ENCODE measurements around the gene C5. TPM values are rescaled to one million over a fixed set of nuclear protein-coding genes. Genes with fewer than 3 reads are reported as not detected.

Gene C5
- total RNA-seq, 1 donor from 2014 or later: 37.8 TPM

DNA sequence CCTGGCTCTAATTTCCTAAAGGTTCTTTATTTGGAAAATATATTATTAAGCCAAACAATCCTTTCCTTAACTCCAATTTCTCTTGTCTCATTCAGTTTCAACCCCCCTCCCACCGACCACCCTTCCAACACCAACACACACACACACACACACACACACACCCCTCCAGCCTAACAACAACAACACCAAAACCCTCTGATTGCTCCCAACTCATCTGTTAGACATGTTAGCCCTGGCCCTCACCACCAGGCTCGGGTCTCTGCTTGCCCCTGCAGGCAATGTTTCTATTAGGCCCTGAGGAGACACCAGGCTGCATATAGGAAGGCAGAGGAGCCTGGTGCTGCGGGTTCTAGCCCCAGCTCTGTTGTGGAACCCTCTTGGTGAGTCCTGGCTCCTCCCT is 105.1 kb downstream of the C5 start:
- DNase-seq (no peak), ATAC-seq (no peak)
- Histone ChIP-seq H3K36me3 (no peaks in the 10 kb centered on the region), H3K27me3 (no peaks in the 10 kb centered on the region), H3K4me1 (peaks cover 38% of the 10 kb centered on the region), H3K27ac (no peak overlapping the region), H3K9me3 (no peaks in the 10 kb centered on the region), H3K4me3 (no peak overlapping the region)
- intact Hi-C loops (cut with DNase I): no loop called here
- TF ChIP-seq, protein P1, sequence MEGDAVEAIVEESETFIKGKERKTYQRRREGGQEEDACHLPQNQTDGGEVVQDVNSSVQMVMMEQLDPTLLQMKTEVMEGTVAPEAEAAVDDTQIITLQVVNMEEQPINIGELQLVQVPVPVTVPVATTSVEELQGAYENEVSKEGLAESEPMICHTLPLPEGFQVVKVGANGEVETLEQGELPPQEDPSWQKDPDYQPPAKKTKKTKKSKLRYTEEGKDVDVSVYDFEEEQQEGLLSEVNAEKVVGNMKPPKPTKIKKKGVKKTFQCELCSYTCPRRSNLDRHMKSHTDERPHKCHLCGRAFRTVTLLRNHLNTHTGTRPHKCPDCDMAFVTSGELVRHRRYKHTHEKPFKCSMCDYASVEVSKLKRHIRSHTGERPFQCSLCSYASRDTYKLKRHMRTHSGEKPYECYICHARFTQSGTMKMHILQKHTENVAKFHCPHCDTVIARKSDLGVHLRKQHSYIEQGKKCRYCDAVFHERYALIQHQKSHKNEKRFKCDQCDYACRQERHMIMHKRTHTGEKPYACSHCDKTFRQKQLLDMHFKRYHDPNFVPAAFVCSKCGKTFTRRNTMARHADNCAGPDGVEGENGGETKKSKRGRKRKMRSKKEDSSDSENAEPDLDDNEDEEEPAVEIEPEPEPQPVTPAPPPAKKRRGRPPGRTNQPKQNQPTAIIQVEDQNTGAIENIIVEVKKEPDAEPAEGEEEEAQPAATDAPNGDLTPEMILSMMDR (IDR thresholded peaks at IDR 0.05): no peak

DNA sequence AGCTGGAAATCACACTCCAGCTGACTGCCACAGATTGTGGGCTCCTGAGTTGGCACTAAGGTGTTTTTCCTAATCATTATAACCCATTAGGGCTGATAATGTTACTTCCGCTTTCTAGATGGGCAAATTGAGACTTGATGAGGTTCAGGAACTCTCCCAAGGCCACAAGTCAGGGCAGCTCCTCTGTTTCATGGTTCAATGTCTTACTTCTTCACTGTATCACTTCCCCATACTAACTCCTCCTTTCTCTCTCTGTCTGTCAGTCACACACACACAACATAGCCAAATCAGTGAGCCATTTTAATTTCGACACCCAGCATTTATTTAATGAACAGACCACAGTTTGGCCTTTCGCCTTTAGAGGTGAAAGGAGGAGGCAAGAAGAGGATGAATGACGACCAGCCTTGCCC is 105.6 kb downstream of the C5 start:
- no peak overlapping the region for H3K27ac ChIP-seq
- H3K27me3 ChIP-seq: no peaks in the 10 kb centered on the region
- ATAC-seq: peak; percentile 69
- intact Hi-C loops (cut with DNase I): no loop called here
- peaks cover 33% of the 10 kb centered on the region for H3K4me1 ChIP-seq
- H3K9me3 ChIP-seq: no peaks in the 10 kb centered on the region
- TF ChIP-seq, protein P1 (IDR thresholded peaks at IDR 0.05): no peak
- no peak overlapping the region for H3K4me3 ChIP-seq
- H3K36me3 ChIP-seq: no peaks in the 10 kb centered on the region
- DNase-seq: no peak

DNA sequence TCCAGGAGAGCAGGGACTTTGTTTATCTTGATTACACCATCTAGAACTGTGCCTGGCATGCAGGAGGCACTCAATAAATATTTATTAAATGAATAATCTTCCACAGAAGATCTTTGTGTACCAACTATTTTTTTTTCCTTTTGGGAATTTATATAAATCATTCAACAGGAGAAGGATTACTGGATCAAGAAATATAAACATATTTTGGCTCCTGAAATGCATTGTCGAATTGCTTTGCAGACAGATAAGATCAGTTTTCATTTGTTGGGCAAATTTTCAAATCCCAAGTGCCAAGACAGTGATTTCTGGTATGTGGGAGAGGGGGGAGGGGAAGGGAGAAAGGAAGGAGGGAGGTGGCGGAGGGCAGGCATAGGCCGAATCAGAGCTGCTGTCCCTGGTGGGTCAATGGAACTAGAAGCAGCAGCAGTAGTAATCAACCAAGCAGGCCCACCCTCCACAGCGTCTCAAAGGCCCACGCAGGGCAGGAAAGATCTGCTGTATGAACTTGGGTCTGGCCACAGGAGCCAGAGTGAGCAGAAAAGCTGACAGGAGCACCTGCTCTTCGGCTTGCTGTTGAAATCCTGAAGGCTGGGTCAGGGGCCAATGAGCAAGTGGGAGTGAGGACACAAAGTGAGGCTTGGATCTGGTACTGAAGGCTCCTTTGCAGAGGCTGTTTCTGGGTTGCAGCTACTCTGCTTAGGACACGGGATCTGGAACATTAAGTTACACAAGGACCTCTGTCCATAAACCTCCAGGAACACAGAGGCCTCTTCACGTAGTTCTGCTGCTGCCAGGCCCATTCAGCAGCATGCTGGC is 107.7 kb downstream of the C5 start:
- intact Hi-C loops (cut with DNase I): no loop called here
- Histone ChIP-seq H3K9me3 (no peaks in the 10 kb centered on the region), H3K27me3 (no peaks in the 10 kb centered on the region), H3K4me1 (peaks cover 37% of the 10 kb centered on the region), H3K27ac (peak overlapping the region; percentile 73), H3K36me3 (no peaks in the 10 kb centered on the region), H3K4me3 (no peak overlapping the region)
- DNase-seq (no peak), ATAC-seq (peak; percentile 79)
- TF ChIP-seq, protein P1 (IDR thresholded peaks at IDR 0.05): no peak

DNA sequence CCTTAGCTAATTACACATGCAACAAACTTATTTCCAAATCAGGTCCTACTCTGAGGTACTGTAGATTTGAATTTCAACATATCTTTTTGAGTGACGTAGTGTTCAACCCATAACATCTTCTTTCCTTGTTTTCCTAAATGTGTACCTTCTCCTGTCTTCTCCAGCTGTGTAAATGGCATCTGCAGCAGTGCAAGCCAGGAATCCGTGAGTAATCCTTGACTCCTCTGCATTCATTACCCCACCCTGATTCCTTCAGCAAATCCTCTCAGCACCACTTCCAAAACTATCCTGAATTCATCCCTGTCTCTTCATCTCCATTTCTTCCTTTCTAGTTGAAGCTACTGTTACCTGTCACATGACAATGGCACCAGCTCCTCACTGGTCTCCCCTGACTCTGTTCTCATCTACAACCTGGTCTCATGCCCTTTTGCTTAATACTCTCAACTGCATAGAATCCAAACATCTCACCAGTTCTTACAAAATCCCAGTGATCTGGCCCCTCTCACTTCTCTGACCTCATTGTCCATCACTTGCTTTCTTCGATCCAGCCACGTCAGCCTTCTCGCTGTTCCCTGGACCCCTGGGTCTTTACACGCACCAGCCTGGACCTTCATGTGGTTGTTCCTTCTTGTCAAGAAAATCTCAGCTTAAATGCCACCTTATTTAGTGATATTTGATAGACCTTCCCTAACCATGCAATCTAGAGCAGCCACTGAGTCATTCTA is 108.9 kb downstream of the C5 start:
- peaks cover 40% of the 10 kb centered on the region for H3K4me1 ChIP-seq
- TF ChIP-seq, protein P1 (IDR thresholded peaks at IDR 0.05): no peak
- no peaks in the 10 kb centered on the region for H3K9me3 ChIP-seq
- no peaks in the 10 kb centered on the region for H3K27me3 ChIP-seq
- peak overlapping the region; percentile 27 for H3K27ac ChIP-seq
- H3K4me3 ChIP-seq: no peak overlapping the region
- intact Hi-C loops (cut with DNase I): no loop called here
- ATAC-seq (no peak), DNase-seq (no peak)
- no peaks in the 10 kb centered on the region for H3K36me3 ChIP-seq

DNA sequence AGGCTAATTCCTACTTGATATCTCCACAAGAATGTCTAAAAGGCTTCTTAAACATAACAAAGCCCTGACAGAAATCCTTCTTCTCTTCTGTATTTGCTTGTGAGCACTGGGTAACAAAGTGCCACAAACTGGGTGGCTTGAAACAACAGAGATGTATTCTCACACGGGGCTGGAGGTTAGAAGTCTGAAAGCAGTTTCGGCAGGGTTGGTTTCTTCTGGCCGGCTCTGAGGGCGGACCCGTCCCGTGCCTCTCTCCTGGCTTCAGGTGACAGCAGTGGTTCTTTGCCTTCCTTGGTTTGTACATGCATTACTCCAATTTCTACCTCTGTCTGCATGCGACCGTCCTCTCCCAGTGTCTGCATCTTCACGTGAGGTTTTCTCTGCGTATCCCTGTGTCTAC is 109.5 kb downstream of the C5 start:
- intact Hi-C loops (cut with DNase I): no loop called here
- H3K27ac ChIP-seq: no peak overlapping the region
- TF ChIP-seq, protein P1 (IDR thresholded peaks at IDR 0.05): no peak
- H3K36me3 ChIP-seq: no peaks in the 10 kb centered on the region
- no peaks in the 10 kb centered on the region for H3K9me3 ChIP-seq
- no peak for ATAC-seq
- DNase-seq: no peak
- no peaks in the 10 kb centered on the region for H3K27me3 ChIP-seq
- peaks cover 46% of the 10 kb centered on the region for H3K4me1 ChIP-seq
- H3K4me3 ChIP-seq: no peak overlapping the region

Measured in upper lobe of right lung (tissue), 1 donor.